ENCODE data around the gene SPRY1. TPM values are rescaled to one million over a fixed set of nuclear protein-coding genes. Genes with fewer than 3 reads are reported as not detected.

SPRY1 gene
- total and polyA plus RNA-seq, 2 of the 8 experiments (the other 6 are each of a cell fraction or from before 2014, with no cell fraction given), result 11.7 to 56.2 TPM

DNA sequence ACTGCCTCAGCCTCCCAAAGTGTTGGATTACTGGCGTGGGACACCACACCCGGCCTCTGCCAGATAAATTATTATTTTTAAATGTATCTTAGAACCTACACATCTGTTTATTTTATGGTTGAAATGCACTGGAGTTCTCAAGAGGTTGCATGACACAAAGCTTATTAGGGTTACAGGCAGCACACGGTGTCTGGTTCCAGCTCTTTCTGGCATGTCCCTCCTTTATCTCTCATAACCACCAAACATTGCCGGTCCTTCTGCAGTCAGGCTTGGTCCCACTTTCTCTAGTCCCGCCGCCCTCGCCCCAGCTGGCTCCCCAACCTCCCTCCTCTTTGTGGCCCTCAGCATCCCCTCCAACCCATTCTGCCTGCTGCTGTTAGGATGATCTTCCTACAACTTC lies 39.7 kb upstream of the SPRY1 start (continued):
- TF ChIP-seq CHD7 (IDR thresholded peaks at IDR 0.05; ENCODE audit: insufficient replicate concordance, low read length) (no peak), KDM5A (IDR thresholded peaks at IDR 0.05; ENCODE audit: low read length) (no peak), ASH2L (IDR thresholded peaks at IDR 0.05; ENCODE audit: low read length) (no peak)
- TF ChIP-seq, protein P1, sequence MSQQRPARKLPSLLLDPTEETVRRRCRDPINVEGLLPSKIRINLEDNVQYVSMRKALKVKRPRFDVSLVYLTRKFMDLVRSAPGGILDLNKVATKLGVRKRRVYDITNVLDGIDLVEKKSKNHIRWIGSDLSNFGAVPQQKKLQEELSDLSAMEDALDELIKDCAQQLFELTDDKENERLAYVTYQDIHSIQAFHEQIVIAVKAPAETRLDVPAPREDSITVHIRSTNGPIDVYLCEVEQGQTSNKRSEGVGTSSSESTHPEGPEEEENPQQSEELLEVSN (IDR thresholded peaks at IDR 0.05), result no peak
